ENCODE data around the gene ACTL6B. TPM values are rescaled to one million over a fixed set of nuclear protein-coding genes. Genes with fewer than 3 reads are reported as not detected.
"Not testable (repeated sequence)": the region's sequence is repeated elsewhere in the genome, so short reads cannot be mapped to it uniquely, and the experiment has no call there.

ACTL6B gene
- total RNA-seq, 1 experiment from 2014 or later, result 1.3 TPM

GRCh38 chr7:100705320-100705752, 49.1 kb upstream of the ACTL6B start (continued):
- TF ChIP-seq, protein P1, sequence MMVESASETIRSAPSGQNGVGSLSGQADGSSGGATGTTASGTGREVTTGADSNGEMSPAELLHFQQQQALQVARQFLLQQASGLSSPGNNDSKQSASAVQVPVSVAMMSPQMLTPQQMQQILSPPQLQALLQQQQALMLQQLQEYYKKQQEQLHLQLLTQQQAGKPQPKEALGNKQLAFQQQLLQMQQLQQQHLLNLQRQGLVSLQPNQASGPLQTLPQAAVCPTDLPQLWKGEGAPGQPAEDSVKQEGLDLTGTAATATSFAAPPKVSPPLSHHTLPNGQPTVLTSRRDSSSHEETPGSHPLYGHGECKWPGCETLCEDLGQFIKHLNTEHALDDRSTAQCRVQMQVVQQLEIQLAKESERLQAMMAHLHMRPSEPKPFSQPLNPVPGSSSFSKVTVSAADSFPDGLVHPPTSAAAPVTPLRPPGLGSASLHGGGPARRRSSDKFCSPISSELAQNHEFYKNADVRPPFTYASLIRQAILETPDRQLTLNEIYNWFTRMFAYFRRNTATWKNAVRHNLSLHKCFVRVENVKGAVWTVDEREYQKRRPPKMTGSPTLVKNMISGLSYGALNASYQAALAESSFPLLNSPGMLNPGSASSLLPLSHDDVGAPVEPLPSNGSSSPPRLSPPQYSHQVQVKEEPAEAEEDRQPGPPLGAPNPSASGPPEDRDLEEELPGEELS (CRISPR knock-in tag; IDR thresholded peaks at IDR 0.05), result peak; percentile 51; the same call in 1 of the 2 replicates
- TF ChIP-seq TEAD1 (CRISPR knock-in tag; IDR thresholded peaks at IDR 0.05) (0 out of 2 replicates have a peak, but pooled peaks have one; percentile 18), FOXK1 (CRISPR knock-in tag; IDR thresholded peaks at IDR 0.05) (no peak), ZNF396 (CRISPR knock-in tag; IDR thresholded peaks at IDR 0.05; ENCODE audit: borderline replicate concordance) (no peak), IRF1 (CRISPR knock-in tag; IDR thresholded peaks at IDR 0.05) (peak; percentile 45; the same call in 1 of the 2 replicates), PRRX2 (CRISPR knock-in tag; IDR thresholded peaks at IDR 0.05) (no peak), ESRRA (CRISPR knock-in tag; IDR thresholded peaks at IDR 0.05; ENCODE audit: borderline replicate concordance) (0 out of 2 replicates have a peak, but pooled peaks have one; percentile 31), MYBL2 (CRISPR knock-in tag; IDR thresholded peaks at IDR 0.05) (no peak), NR1H2 (CRISPR knock-in tag; IDR thresholded peaks at IDR 0.05) (no peak), CREM (CRISPR knock-in tag; IDR thresholded peaks at IDR 0.05) (no peak), ARID4B (CRISPR knock-in tag; IDR thresholded peaks at IDR 0.05; ENCODE audit: borderline replicate concordance) (0 out of 2 replicates have a peak, but pooled peaks have one; percentile 78), ZBTB43 (CRISPR knock-in tag; IDR thresholded peaks at IDR 0.05) (no peak), ATF1 (CRISPR knock-in tag; IDR thresholded peaks at IDR 0.05) (0 out of 2 replicates have a peak, but pooled peaks have one; percentile 67)
- TF ChIP-seq, protein P2, sequence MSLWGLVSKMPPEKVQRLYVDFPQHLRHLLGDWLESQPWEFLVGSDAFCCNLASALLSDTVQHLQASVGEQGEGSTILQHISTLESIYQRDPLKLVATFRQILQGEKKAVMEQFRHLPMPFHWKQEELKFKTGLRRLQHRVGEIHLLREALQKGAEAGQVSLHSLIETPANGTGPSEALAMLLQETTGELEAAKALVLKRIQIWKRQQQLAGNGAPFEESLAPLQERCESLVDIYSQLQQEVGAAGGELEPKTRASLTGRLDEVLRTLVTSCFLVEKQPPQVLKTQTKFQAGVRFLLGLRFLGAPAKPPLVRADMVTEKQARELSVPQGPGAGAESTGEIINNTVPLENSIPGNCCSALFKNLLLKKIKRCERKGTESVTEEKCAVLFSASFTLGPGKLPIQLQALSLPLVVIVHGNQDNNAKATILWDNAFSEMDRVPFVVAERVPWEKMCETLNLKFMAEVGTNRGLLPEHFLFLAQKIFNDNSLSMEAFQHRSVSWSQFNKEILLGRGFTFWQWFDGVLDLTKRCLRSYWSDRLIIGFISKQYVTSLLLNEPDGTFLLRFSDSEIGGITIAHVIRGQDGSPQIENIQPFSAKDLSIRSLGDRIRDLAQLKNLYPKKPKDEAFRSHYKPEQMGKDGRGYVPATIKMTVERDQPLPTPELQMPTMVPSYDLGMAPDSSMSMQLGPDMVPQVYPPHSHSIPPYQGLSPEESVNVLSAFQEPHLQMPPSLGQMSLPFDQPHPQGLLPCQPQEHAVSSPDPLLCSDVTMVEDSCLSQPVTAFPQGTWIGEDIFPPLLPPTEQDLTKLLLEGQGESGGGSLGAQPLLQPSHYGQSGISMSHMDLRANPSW (CRISPR knock-in tag; conservative IDR thresholded peaks at IDR 0.05; ENCODE audit: low read depth), result no peak

GRCh38 chr7:100701089-100701488, 44.8 kb upstream of the ACTL6B start:
- POLR2A ChIA-PET; H3K4me3 Mint-ChIP-seq; DNase-seq (ENCODE audit: low spot score): not testable (repeated sequence)

More at GRCh38 chr7:100701089-100701488, 44.8 kb upstream of the ACTL6B start:
- CTCF ChIA-PET, result interaction anchor here (1.3 to 6.3 kb wide), 2 partner anchors 8 to 24 kb away, joined by 7 to 108 read pairs; partner anchors contain the start of gene GIGYF1
- ATAC-seq; H3K27me3 Mint-ChIP-seq (ENCODE audit: low read depth); H3K36me3 Mint-ChIP-seq; H3K9me3 Mint-ChIP-seq: not testable (repeated sequence)
- peaks cover 11% of the 10 kb centered on the region for H3K4me1 Mint-ChIP-seq
- peak overlapping the region; percentile 62; the same call in 1 of the 2 replicates for H3K27ac Mint-ChIP-seq
